ENCODE data around the gene PACSIN3.
A peak's percentile ranks its signal among the peaks of the same experiment; 100 is the strongest.

The PACSIN3 gene

DNA sequence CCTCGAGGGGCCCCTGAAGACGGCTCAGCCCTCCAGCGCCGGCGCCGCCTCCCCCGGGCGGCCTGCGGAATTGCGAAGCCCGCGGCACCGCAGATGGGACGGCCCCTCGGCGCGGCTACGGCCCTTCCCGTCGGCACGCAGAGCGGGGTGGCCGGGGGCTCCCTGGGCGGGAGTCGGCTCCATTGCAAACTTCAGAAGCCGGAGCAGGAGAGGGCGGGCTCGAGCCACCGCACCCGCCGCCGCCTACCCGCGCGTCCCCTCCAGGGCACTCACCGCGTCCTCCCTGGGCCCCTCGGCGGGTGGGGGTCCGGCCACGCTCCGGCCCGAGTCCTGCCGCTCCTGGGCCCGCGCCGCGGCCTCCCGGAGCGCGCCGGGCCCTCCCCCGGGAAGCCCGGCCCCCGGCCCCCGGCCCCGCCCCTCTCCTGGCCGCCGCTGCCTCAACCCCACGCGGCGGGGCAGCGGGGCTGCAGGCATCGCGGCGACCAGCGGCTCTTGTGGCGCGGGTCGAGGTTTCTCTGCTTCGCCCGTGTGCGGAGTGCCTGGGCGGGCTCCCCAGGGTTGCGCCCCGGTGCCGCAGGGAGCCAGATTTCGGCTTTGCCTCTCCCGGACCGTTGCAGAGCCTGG lies at the start of gene PACSIN3:
PACSIN3 (minus strand) TSS at position 359 of the 624 bp plus-strand sequence. CDS start 3,707 bp downstream, outside the sequence.
- Histone ChIP-seq H3K9me2 (replicated peaks; ENCODE audit: insufficient read depth, low read length) (no peaks in the 10 kb centered on the region), H4K20me1 (ENCODE audit: insufficient read depth, low read length) (no peaks in the 10 kb centered on the region), H3K9me3 (replicated peaks; ENCODE audit: insufficient read depth, low read length) (no peaks in the 10 kb centered on the region), H3K4me1 (ENCODE audit: low read length) (0 out of 2 replicates have a peak, but pooled peaks cover 7% of the 10 kb centered on the region), H2AFZ (ENCODE audit: low read length) (peak within 1 kb of the TSS; percentile 94), H3K27me3 (replicated peaks; ENCODE audit: insufficient read depth, low read length) (peaks cover 49% of the 10 kb centered on the region), H3K79me2 (ENCODE audit: low read length) (no peaks in the 10 kb centered on the region), H3K36me3 (replicated peaks; ENCODE audit: insufficient read depth, low read length) (no peaks in the 10 kb centered on the region), H3K4me3 (ENCODE audit: low read length) (peak within 1 kb of the TSS; percentile 61), H3F3A (ENCODE audit: insufficient read depth, low read length) (peaks cover 15% of the 10 kb centered on the region), H3K9ac (ENCODE audit: low read length) (peak within 1 kb of the TSS; percentile 35; the same call in 1 of the 2 replicates), H3K4me2 (ENCODE audit: low read depth, low read length) (peak within 1 kb of the TSS; percentile 97), H3K27ac (ENCODE audit: low read length) (no peak within 1 kb of the TSS)
- TF ChIP-seq EZH2phosphoT487 (IDR thresholded peaks at IDR 0.05; ENCODE audit: low read length) (no peak), EZH2 (optimal IDR thresholded peaks at IDR 0.05; ENCODE audit: low read depth, low read length) (no peak)
- TF ChIP-seq, protein P1, sequence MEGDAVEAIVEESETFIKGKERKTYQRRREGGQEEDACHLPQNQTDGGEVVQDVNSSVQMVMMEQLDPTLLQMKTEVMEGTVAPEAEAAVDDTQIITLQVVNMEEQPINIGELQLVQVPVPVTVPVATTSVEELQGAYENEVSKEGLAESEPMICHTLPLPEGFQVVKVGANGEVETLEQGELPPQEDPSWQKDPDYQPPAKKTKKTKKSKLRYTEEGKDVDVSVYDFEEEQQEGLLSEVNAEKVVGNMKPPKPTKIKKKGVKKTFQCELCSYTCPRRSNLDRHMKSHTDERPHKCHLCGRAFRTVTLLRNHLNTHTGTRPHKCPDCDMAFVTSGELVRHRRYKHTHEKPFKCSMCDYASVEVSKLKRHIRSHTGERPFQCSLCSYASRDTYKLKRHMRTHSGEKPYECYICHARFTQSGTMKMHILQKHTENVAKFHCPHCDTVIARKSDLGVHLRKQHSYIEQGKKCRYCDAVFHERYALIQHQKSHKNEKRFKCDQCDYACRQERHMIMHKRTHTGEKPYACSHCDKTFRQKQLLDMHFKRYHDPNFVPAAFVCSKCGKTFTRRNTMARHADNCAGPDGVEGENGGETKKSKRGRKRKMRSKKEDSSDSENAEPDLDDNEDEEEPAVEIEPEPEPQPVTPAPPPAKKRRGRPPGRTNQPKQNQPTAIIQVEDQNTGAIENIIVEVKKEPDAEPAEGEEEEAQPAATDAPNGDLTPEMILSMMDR (IDR thresholded peaks at IDR 0.05; ENCODE audit: low read length): no peak
- DNase-seq: peak; percentile 43

DNA sequence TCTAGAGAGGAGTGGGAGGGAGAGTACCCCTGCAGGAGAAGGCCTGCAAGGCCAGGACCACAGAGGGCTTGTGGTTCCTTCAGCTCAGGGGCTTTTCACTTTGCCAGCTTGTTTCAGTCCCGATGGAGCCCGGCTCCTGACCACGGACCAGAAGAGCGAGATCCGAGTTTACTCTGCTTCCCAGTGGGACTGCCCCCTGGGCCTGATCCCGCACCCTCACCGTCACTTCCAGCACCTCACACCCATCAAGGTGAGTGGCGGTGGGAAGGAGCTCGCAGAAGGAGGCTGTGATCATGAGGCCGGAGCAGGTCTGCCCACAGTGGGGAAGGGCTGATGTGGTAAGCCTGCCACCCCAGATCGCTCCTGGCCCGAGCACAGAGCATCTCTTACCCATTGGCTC lies 48.9 kb upstream of the PACSIN3 start:
- TF ChIP-seq EZH2 (optimal IDR thresholded peaks at IDR 0.05; ENCODE audit: low read depth, low read length): no peak
- TF ChIP-seq, protein P1 (IDR thresholded peaks at IDR 0.05; ENCODE audit: low read length): no peak
- TF ChIP-seq EZH2phosphoT487 (IDR thresholded peaks at IDR 0.05; ENCODE audit: low read length): no peak
- DNase-seq: no peak
- H3F3A ChIP-seq (ENCODE audit: insufficient read depth, low read length): no peaks in the 10 kb centered on the region
- no peak overlapping the region for H2AFZ ChIP-seq (ENCODE audit: low read length)
- no peak overlapping the region for H3K4me3 ChIP-seq (ENCODE audit: low read length)
- no peaks in the 10 kb centered on the region for H3K4me1 ChIP-seq (ENCODE audit: low read length)
- H3K27ac ChIP-seq (ENCODE audit: low read length): no peak overlapping the region
- H3K9me2 ChIP-seq (replicated peaks; ENCODE audit: insufficient read depth, low read length): no peaks in the 10 kb centered on the region
- no peaks in the 10 kb centered on the region for H3K36me3 ChIP-seq (replicated peaks; ENCODE audit: insufficient read depth, low read length)
- no peak overlapping the region for H3K9ac ChIP-seq (ENCODE audit: low read length)
- H3K4me2 ChIP-seq (ENCODE audit: low read depth, low read length): no peak overlapping the region
- H3K9me3 ChIP-seq (replicated peaks; ENCODE audit: insufficient read depth, low read length): no peaks in the 10 kb centered on the region
- H4K20me1 ChIP-seq (ENCODE audit: insufficient read depth, low read length): no peaks in the 10 kb centered on the region
- H3K79me2 ChIP-seq (ENCODE audit: low read length): no peaks in the 10 kb centered on the region
- H3K27me3 ChIP-seq (replicated peaks; ENCODE audit: insufficient read depth, low read length): no peaks in the 10 kb centered on the region

GRCh38 chr11:47234669-47235100 lies 48.5 kb upstream of the PACSIN3 start:
- Histone ChIP-seq H3K9ac (ENCODE audit: low read length) (no peak overlapping the region), H3K9me3 (replicated peaks; ENCODE audit: insufficient read depth, low read length) (no peaks in the 10 kb centered on the region), H3K9me2 (replicated peaks; ENCODE audit: insufficient read depth, low read length) (no peaks in the 10 kb centered on the region), H3K4me2 (ENCODE audit: low read depth, low read length) (no peak overlapping the region), H3F3A (ENCODE audit: insufficient read depth, low read length) (no peaks in the 10 kb centered on the region), H2AFZ (ENCODE audit: low read length) (no peak overlapping the region), H4K20me1 (ENCODE audit: insufficient read depth, low read length) (no peaks in the 10 kb centered on the region), H3K36me3 (replicated peaks; ENCODE audit: insufficient read depth, low read length) (no peaks in the 10 kb centered on the region), H3K4me3 (ENCODE audit: low read length) (no peak overlapping the region), H3K79me2 (ENCODE audit: low read length) (no peaks in the 10 kb centered on the region), H3K27ac (ENCODE audit: low read length) (no peak overlapping the region), H3K27me3 (replicated peaks; ENCODE audit: insufficient read depth, low read length) (no peaks in the 10 kb centered on the region), H3K4me1 (ENCODE audit: low read length) (no peaks in the 10 kb centered on the region)
- TF ChIP-seq, protein P1 (IDR thresholded peaks at IDR 0.05; ENCODE audit: low read length): no peak
- no peak for TF ChIP-seq EZH2phosphoT487 (IDR thresholded peaks at IDR 0.05; ENCODE audit: low read length)
- TF ChIP-seq EZH2 (optimal IDR thresholded peaks at IDR 0.05; ENCODE audit: low read depth, low read length): no peak
- DNase-seq: no peak

All from MM.1S (cell line).